GM12878 (cell line): ENCODE results near the gene ZNF546.

ENCODE experiments used
- CTCF ChIP-seq, 3 experiments: IDR thresholded peaks in 2 of 3; conservative IDR thresholded peaks in 1 of 3; 2 replicates each; pipeline ENCODE4 v1.5.1; 2011; ENCODE audit warnings: low read depth in 3 of 3, low read length in 3 of 3, mild to moderate bottlenecking in 3 of 3, control low read depth in 2 of 3, moderate library complexity in 2 of 3, inconsistent platforms in 1 of 3, mixed read lengths in 1 of 3; ENCODE audit not compliant: control insufficient read depth in 2 of 3, insufficient read depth in 1 of 3; ENCODE audit errors: extremely low read depth in 1 of 3
- ESRRA ChIP-seq: IDR thresholded peaks from 2 replicates; pipeline ENCODE4 v1.6.1; 2012; ENCODE audit warnings: mild to moderate bottlenecking, low read length, improper control_type of control experiment
- FOS ChIP-seq: IDR thresholded peaks from 3 replicates; pipeline ENCODE4 v1.6.1; 2011; ENCODE audit warnings: borderline replicate concordance; ENCODE audit not compliant: insufficient read length; ENCODE audit errors: extremely low read depth
- GABPA ChIP-seq: IDR thresholded peaks from 2 replicates; pipeline ENCODE4 v1.6.1; 2014; ENCODE audit warnings: antibody characterized with exemption, low read depth, mild to moderate bottlenecking, inconsistent platforms
- MXI1 ChIP-seq: fragments of 150-350 bp; IDR thresholded peaks from 2 replicates; pipeline ENCODE4 v1.6.1; 2011; ENCODE audit warnings: low read depth, mild to moderate bottlenecking, inconsistent platforms, low read length, improper control_type of control experiment
- POLR2AphosphoS5 ChIP-seq: IDR thresholded peaks from 2 replicates; pipeline ENCODE4 v1.6.1; 2011; ENCODE audit warnings: mild to moderate bottlenecking, low read length, inconsistent platforms
- RAD21 ChIP-seq: IDR thresholded peaks from 2 replicates; pipeline ENCODE4 v1.6.1; 2011; ENCODE audit warnings: mild to moderate bottlenecking, low read depth, low read length, moderate library complexity; ENCODE audit not compliant: insufficient read depth

- TF ChIP-seq CTCF (IDR thresholded peaks at IDR 0.05 in 2 of 3, conservative IDR thresholded peaks at IDR 0.05 in 1 of 3; ENCODE audit: control insufficient read depth in 2 of 3, extremely low read depth in 1 of 3, insufficient read depth in 1 of 3, low read depth in 3 of 3, low read length in 3 of 3) (no peak), POLR2AphosphoS5 (peak; percentile 84), MXI1 (no peak), ESRRA (no peak), GABPA (peak; percentile 96), FOS (no peak), RAD21 (no peak)
Observed at GRCh38 chr19:40055832-40056504, 59.1 kb downstream of the ZNF546 start, which contains the start of gene ZNF780B.
